ENCODE measurements around the gene SLC2A9.

DNA sequence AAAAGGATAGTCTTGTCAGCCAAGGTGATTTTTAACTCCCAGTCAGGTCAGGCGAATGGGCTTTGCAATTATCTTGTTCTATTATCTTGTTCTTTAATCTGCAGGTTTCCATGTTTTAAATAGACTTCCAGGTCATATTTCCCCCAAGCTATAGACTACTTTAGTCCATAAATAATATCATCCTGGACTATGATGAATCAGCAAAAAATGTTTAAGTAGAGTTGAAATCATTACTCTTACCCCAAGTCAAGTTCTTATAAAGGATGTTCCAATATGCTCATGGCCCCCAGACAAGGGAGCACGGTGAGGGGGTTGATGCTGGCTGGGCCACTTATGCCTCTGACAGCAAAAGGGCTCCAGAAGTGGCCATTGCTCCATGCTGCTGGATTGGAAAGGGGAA, 75.1 kb downstream of the SLC2A9 start:
- TF ChIP-seq, protein P1, sequence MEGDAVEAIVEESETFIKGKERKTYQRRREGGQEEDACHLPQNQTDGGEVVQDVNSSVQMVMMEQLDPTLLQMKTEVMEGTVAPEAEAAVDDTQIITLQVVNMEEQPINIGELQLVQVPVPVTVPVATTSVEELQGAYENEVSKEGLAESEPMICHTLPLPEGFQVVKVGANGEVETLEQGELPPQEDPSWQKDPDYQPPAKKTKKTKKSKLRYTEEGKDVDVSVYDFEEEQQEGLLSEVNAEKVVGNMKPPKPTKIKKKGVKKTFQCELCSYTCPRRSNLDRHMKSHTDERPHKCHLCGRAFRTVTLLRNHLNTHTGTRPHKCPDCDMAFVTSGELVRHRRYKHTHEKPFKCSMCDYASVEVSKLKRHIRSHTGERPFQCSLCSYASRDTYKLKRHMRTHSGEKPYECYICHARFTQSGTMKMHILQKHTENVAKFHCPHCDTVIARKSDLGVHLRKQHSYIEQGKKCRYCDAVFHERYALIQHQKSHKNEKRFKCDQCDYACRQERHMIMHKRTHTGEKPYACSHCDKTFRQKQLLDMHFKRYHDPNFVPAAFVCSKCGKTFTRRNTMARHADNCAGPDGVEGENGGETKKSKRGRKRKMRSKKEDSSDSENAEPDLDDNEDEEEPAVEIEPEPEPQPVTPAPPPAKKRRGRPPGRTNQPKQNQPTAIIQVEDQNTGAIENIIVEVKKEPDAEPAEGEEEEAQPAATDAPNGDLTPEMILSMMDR (conservative IDR thresholded peaks at IDR 0.05; ENCODE audit: low read length) = no peak
- TF ChIP-seq EZH2phosphoT487 (IDR thresholded peaks at IDR 0.05; ENCODE audit: borderline replicate concordance, low read depth, low read length) = no peak

All from OCI-LY7 (cell line).